Measurements from ENCODE around the gene GAPDHS.

- TF ChIP-seq EZH2 (IDR thresholded peaks at IDR 0.05; ENCODE audit: insufficient read depth, poor library complexity, severe bottlenecking) (no peak), EZH2phosphoT487 (IDR thresholded peaks at IDR 0.05; ENCODE audit: insufficient read depth, low read depth) (no peak)
Measured at GRCh38 chr19:35560677-35561076, 27.4 kb downstream of the GAPDHS start.

Data from GM23248 (cell line).